ENCODE data around the gene CCDC150.
"Not testable (repeated sequence)": the region's sequence is repeated elsewhere in the genome, so short reads cannot be mapped to it uniquely, and the experiment has no call there.

Gene CCDC150

DNA sequence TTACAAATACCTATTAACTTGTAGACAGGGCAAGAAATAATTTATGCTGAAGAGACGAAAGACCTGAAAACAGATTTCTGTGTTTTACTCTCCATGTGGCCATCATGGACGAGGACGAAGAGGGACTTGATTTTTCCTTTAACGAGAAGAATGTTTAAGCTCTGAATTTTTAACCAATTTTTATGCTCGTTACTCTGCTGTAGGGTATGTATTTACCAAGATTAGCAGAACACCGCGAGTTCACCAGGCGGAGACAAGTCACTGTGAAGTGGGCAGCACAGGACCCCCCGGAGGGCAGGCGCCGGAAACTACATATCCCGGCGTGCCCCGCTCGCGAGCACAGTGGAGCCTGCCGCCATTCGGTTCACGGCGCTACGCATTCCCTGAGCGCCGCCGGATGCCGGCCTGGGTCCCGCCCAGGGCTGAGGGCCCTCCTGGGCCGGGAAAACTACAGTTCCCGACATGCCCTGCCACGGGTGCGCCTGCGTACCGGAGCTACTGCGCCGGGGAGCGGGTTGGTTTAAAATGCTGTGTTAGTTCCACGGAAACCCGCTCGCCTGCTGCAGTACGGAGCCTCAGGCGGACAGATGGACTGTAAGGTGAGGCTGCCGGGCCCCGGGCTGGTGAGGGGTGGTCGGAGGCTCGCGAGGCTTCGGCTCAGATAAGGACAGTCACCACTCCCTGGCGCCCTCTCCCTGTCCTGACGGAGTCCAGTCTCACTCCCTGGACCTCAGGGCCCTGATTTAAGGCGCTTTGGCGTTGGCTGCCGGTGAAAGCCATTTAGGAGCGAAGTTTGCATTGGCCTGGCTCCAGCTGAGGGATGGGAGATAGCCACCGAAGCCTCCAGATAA, at the start of gene CCDC150:
TSS of gene CCDC150 (plus strand) at position 536 of the 851 bp plus-strand sequence. CDS start at position 588, 52 bp downstream.
- DNase-seq, result peak; percentile 94

DNA sequence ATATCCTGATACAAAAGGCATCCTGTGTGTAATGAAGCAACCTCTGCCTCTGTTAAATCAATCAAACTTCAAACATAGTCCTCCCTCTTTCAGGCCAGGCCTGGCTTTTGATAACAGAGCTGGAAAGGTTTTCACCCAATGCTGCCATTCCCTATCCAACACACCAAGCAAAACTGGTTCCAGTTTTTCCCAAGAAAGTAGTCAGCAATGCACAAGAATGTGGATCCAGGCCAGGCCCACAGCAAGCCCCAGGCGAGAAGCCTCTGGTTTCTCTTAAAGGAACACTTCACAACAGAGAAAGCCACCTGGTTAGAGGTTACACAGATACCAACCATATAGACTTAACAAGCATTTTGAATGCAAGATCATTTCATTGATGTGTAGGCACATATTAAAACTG, 49.2 kb upstream of the CCDC150 start:
- no peak for DNase-seq

DNA sequence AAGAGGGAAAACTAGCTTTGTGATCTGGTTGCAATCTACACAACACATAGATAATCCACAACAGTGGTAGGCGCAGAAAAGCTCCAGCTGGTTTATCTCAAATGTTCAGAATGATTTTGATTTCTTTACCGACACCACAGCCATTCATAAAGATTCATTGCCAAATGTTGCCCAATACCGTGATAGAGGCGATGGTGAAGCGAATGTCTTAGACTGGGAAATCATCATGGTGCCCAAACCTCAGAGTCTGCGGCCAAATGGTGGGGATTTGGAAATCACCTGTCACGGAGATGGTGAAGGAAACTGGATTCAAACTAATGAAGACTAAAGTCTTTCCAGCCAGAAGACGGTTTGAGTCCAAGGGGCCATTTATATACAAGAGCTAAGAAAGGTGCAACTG, 48.5 kb upstream of the CCDC150 start:
- DNase-seq, result no peak

DNA sequence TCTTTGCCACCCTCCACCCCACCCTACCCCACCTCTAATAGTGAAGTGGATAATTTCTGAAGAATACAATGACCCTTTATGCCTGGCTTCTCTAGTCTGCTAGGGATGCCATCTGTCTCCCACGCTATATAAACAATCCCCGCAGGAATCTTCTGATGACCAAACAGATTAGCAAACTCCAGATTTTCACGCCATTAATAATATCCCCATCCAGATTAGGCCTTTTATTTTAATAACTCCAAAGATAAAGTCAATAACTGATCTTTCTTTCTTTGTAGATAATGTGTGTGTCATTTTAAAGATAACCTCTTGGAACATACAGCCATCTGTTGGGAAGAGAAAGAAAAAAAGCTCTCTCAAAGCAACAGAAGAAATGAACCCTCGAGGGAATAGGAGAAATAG, 47.9 kb upstream of the CCDC150 start:
- no peak for DNase-seq

DNA sequence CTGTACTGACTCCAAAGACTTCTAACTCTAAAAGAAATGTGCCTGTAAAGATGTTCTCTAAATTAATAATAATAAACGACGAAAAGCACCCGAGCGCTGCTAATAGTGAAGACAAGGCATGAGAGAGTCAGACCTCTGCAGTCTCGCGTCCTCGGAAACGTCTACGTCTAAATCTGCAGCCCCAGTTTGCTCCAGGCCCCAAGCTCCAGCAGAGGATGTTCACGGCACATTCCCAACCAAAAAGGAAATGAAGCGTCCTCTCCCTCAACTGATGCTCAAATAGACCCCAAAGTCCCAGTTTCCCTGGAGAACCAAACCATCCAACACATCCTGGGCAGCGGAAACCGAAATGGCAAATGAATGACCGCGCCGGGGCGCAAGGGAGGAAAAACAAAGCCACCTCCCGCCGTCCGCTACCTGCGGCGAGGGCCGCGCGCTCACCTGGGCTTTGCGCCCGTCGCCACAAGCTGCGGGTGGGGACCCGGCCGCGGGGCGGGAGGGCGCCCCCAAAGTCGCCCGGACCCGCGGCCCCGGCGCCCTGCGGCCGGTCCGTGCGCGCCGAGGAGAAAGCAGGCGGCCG, 47.1 kb upstream of the CCDC150 start:
- DNase-seq, result no peak

DNA sequence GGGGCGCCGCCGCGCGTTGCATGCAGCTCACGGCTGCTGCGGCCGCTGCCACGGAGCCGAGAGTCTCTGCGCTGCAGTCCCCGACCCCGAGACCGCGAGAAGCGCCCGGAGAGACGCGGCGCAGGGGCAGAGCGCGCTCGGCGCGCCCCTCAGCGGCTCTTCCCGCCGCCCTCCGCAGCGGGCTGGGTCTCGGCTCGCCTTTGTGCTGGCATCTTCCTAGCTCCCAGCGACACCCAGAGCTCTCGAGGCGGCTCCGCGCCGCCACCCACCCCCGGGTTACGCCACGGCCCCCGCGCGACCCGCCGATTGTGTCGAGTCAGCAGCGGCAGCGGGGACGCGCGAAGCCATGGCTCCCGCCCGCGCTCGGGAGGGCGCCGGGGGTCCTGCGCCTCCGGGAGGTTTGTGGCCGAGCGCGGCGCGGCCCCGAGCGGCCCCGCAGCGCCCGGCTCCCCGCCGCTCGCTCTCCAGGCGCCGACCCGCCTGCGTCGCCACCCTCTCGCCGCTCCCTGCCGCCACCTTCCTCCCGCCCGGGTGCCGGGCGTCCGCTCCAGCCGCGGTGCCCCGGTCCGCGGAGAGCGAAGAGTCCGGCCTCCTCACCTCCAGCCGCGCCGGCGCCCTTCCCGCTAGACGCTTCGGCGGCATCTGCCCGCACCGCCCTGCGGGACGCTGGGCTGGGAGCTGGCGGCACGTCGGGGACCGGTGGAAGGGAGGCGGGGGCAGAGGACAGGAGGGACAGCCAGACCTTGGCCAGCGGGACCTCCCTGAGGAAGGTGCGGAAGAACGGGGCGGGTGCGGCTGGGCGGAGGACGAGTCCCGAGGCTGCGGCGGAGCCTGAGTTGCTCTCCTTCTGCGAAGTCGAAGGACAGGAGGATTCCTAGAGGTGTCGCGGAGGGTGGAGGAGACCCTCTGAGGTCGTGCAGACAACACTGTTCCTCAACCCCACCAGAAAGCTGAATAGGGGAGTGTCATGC, 46.3 kb upstream of the CCDC150 start, which contains the start of gene HECW2:
TSS of gene HECW2 (minus strand) at position 644 of the 971 bp plus-strand sequence.
- no peak for DNase-seq

DNA sequence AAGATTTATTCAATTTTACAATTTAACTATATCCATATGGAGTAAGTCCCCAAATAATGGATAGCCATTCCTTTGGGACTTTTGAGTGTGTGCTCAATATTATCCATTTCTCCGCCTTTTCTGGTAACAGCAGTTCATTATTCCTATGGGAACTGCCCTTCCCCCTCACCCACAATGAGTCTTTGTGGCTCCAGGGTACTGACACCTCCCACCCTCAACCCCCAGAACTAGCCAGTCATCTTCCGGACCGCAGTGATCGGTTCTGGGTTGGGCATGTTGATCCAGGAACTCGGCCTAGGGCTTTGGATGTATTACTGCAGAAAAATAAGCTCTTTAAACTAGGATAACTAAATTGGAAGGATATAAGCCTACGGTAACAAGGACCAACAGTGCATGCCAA, 45.4 kb upstream of the CCDC150 start:
- no peak for DNase-seq

DNA sequence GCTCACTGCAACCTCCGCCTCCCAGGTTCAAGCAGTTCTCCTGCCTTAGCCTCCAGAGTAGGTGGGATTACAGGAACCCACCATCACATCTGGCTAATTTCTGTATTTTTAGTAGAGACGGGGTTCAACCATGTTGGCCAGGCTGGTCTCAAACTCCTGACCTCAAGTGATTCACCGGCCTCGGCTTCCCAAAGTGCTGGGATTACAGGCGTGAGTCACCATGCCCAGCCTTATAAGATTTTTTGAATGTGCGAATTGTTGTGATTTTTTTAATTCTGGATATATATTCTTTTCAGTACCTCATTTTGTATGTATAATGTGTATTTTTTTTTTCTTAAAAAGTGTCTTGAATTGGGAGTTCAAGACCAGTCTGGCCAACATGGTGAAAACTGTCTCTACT, 42.0 kb upstream of the CCDC150 start:
- DNase-seq, result no peak

DNA sequence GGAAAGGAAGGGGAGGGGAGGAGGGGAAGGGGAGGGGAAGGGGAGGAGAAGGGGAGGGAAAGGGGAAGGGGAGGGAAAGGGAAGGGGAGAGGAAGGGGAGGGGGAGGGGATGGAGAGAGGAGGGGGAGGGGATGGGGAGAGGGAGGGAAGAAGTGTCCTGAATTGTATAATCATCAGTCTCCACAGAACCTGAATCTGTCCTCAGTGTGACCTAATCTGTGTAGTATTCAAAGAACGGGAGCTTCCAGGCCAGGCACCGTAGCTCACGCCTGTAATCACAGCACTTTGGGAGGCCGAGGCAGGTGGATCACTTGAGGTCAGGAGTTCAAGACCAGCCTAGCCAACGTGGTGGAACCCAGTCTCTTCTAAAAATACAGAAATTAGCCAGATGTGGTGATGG, 41.1 kb upstream of the CCDC150 start:
- DNase-seq, result no peak

DNA sequence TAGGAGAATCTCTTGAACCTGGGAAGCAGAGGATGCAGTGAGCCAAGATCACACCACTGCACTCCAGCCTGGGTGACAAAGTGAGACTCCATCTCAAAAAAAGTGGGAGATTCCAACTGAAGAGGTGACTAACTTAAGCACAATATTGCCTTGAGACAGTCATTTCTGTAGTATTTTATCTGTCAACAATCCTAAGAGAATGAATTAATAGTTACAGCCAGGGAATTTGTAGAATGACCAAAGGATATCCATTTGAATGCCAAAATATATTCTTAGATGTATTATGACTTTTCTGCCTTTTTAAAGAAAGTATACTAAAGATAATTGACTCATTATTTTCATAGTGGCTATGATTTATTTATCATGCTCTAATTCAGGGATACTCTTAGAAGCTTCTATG, 40.7 kb upstream of the CCDC150 start:
- no peak for DNase-seq

DNA sequence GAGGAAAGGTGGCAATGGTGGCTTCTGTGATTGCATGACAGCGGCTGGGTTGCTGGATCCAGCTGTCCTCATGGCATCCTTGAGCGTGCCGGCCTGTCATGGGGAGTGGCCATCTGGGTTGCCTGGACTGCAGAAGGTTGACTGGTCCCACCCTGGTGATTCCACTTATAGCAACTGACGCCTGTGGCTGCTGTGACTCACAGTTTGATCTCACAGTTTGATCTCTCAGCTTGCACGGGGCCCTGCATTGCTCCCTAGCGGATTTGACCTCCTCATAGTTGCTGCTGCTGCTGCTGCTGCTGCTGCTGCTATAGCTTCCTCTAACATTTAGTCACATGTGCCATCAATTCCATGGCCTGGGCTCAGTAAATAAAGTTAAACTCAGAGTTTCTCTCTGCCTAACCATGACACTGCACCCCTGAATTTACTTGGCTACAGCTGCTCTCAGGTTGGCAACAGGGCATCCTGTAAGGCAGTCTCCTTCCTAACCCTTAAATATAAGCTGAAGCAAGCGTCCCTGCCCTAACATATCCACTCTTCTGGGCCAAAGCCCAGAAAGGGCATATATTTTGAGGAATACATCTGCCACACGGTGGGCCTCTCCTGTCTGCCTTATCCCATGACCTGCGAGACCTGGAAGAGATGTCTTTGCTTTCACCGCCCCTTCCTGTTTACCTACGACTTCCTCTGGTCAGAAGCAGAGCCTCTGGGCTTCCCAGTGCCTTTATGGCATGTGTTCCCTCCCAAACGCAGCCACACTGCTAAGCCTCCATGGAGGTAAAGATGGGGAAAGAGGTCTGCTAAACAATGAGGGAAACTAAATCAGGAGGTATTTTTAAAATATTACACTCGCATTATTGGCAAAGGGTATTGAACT, 37.8 kb upstream of the CCDC150 start:
- DNase-seq, result no peak

DNA sequence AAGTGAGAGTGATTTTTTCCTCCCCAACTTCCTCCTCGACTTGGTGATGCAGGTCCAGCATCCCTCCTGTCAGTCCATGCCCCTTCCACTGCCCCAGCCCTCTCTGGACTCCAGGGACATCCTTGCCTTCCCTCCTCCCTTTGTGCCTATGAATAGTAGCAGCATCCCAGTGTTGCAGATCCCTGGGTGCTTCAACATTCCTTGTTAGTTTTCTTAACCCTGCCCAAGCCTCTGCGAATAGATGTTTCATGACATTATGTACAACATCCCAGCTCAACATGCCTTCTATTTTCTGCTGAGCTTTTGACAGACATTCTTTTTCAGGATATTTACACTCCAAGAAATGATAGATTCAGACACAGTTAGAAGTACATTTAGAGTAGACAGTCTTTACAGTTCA, 35.3 kb upstream of the CCDC150 start:
- DNase-seq, result no peak

DNA sequence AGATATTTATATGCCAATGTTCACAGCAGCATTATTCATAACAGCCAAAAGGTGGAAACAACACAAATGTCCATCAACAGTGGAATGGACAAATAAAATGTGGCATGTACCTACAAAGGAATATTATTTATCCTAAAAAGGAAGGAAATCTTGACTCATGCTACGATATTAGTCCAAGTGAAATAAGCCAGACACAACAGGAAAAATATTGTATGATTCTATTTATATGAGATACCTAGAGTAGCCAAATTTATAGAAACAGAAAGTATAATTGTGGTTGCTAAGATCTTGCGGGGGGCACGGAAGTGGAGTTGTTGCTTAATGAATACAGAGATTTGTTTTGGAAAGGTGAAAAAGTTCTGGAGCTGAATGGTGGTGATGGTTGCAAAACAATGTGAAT, 33.0 kb upstream of the CCDC150 start:
- no peak for DNase-seq

DNA sequence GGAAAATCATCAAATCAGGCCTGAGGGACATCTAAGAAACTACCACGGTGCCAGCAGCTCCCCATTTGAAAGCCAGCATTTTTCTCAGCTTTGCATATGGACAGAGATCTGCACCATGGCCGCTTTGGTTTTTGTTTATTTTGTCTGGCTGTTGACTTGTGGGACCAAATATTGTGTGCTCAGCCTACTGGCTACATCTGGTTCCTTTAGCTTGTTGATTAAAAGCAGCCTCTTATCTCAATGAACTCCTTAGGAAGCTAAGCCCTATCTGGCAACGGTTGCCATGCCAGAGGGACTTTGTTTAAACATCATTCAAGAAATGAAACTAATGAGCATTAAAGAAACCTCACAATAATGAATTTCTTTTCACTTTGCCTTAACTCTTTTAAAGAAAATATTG, 32.4 kb upstream of the CCDC150 start:
- DNase-seq, result no peak

DNA sequence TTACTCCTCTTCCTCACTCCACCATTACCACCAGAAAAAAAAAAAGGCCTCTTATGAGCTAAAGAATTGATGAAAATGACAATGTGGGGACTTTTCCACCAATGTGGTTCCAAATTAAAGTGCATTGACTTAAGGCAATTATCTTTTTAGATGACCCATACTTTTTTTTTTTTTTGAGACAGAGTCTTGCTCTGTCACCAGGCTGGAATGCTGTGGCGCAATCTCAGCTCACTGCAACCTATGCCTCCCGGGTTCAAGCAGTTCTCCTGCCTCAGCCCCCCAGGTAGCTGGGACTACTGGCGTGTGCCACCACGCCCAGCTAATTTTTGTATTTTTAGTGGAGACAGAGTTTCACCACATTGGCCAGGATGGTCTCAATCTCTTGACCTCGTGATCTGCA, 31.6 kb upstream of the CCDC150 start:
- DNase-seq, result not testable (repeated sequence)

DNA sequence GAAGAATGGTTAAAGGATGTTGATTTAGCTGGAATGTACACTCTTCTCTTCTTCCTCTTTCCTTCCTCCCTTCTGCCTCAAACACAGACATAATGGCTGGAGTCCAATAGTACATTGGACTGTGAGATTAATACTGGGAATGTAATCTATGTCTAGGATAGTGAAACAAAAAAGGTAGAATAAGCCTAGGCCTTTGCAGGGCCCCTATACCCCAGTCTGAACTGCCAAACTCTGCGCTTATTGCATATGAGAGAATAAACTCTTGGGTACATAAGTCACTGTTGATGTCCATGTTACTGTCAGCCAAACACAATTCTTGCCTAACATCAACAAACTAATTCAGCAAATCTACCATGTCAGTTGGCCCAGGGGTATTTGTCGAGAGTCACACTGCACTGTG, 29.7 kb upstream of the CCDC150 start:
- no peak for DNase-seq

DNA sequence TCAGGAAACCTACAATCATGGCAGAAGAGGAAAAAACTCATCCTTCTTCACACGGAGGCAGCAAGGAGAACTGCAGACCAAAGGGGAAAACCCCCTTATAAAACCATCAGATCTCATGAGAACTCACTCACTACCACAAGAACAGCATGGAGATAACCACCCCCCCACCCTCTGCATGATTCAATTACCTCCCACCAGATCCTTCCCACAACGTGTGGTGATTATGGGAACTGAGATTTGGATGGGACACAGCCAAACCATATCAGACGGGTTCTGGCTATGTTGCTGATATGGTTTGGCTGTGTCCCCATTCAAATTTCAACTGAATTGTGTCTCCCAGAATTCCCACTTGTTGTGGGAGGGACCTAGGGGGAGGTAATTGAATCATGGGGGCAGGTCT, 28.7 kb upstream of the CCDC150 start:
- no peak for DNase-seq

DNA sequence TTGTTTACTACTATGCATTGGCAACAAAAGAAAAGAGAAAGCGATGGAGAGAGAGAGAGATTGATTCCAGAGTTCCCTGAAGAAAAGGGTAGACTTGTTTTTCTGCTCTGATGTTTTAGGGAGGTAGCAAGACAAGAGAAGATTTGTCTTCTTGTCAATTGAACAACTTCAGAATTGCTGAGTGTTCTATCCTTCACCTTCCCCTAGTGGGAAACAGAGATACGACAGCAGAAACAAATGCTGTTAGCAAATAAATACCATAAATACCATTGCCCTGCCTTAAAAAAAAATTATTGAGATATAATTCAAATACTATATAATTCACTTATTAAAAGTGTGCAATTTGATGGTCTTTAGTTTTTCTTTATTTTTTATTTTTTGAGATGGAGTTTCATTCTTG, 26.2 kb upstream of the CCDC150 start:
- DNase-seq, result no peak

DNA sequence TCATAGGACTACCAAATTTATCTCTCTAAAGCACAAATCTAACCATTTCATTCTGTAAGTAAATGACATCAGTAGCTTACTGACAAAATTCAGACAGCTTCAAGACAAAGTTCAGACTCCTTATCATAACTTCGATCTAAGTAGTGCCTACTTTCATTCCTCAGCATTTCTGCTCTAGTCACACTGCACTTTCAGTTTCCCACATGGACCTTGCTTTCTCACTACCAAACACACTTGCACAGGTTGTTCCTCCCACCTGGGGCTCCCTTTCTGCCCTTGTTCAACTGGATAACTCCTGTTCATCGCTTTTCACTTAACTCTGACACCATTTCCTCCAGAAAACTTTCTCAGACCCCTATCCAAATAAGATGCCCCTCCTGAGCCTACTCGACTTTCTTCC, 22.1 kb upstream of the CCDC150 start:
- DNase-seq, result no peak

DNA sequence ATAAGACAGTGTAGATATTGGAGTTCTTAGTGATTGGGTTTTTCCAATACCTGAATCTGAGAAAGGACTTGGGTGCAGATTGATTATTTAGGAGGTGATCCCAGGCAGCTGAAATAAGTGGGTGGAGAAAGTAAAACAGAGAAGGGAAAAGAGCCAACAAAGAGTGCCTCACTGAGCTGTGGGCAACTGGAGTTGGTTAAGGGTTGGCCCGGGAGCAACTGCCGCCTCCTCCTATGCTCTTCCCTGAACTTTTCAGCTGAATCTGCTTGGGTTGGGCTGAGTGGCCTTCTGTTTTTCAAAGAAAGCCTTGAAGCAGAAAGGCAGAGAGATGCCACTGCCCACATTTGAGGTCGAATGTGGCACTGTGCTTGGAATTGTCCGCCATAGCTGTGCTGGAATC, 20.9 kb upstream of the CCDC150 start:
- DNase-seq, result no peak

DNA sequence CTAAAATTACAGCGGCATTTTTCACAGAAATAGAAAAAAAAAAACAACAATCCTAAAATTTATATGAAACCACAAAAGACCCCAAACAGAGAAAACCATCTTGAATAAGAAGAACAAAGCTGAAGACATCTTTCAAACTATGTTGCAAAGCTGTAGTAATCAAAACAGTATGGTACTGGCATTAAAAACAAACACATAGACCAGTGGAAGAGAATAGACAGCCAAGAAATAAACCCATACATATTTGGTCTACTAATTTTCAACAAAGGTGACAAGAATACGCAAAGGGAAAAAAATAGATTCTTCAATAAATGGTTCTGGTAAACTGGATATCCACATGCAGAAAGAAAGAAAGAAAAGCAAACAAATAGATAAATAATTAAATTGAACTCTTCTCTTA, 9.0 kb upstream of the CCDC150 start:
- no peak for DNase-seq

DNA sequence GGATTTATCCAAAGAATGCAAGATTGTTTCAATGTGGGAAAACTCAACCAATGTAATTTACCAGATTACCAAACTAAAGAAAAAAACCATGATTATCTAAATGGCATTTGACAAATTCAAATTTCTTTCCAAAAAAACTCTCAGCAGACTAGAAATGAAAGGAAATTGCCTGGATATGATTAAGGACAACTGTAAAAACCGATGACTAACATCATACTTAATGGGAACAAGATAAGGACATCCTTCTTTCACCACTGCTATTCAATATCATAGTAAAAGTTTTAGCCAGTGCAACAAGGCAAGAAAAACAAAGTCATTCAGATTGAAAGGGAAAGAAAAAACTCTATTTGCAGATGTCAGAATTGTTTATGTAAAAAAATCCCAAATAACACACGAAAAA, 4.4 kb upstream of the CCDC150 start:
- no peak for DNase-seq
